Adrenal gland (tissue), 5 donors: ENCODE results near the gene TYRO3.

Source experiments
- CTCF ChIP-seq, 6 experiments: fragments of 450-650 bp in 4 of 6; fragments of 200-600 bp in 2 of 6; sonication (generic) in 1 of 6; IDR thresholded peaks; 1 replicate in 5 of 6; 2 replicates in 1 of 6; pipeline versions ENCODE4 v1.5.1 to v1.8.0; 2016 to 2021; ENCODE audit warnings: antibody characterized with exemption in 6 of 6, mild to moderate bottlenecking in 2 of 6, moderate library complexity in 1 of 6
- POLR2A ChIP-seq, 2 donors: fragments of 450-650 bp; IDR thresholded peaks; one replicate each; pipeline ENCODE4 v1.6.1; 2017; ENCODE audit warnings: antibody characterized with exemption in 2 of 2, mild to moderate bottlenecking in 2 of 2, moderate library complexity in 1 of 2
- donor health status: DM: no; HTN: no; CAD: no.

GRCh38 chr15:41520636-41521035 is 38.4 kb upstream of the TYRO3 start:
- TF ChIP-seq CTCF (IDR thresholded peaks at IDR 0.05) (no peak), POLR2A (IDR thresholded peaks at IDR 0.05) (no peak)
